ENCODE results near the gene GP1BB.

DNA sequence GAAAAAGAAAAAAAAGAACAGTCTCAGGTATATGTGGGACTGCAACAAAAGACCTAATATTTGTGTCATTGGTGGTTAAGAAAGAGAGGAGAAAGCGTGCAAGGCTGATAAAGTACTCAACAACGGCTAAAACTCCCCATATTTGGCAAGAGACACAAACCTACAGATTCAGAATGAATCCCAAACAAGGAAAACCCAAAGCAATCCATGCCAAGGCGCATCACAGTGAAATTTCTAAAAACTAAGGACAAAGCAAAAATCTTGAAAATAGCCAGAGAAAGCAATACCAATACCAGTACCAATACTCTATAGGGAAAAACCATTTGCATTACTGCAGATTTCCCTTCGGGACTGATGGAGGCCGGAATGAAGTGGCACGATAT lies 41.5 kb upstream of the GP1BB start:
- TF ChIP-seq BHLHE40 (IDR thresholded peaks at IDR 0.05; ENCODE audit: borderline replicate concordance) (no peak), SP1 (IDR thresholded peaks at IDR 0.05) (no peak), FOXM1 (IDR thresholded peaks at IDR 0.05; ENCODE audit: borderline replicate concordance) (no peak), ELF4 (IDR thresholded peaks at IDR 0.05) (no peak), CTBP1 (IDR thresholded peaks at IDR 0.05; ENCODE audit: borderline replicate concordance) (no peak), LEF1 (IDR thresholded peaks at IDR 0.05; ENCODE audit: borderline replicate concordance) (no peak), FOXK2 (IDR thresholded peaks at IDR 0.05) (no peak), HDGF (IDR thresholded peaks at IDR 0.05; ENCODE audit: borderline replicate concordance) (no peak), L3MBTL2 (conservative IDR thresholded peaks at IDR 0.05) (no peak), ARNT (IDR thresholded peaks at IDR 0.05) (no peak), ZNF384 (IDR thresholded peaks at IDR 0.05) (no peak), FOXA1 (IDR thresholded peaks at IDR 0.05) (no peak), TARDBP (IDR thresholded peaks at IDR 0.05) (no peak)
- TF ChIP-seq, protein P1, sequence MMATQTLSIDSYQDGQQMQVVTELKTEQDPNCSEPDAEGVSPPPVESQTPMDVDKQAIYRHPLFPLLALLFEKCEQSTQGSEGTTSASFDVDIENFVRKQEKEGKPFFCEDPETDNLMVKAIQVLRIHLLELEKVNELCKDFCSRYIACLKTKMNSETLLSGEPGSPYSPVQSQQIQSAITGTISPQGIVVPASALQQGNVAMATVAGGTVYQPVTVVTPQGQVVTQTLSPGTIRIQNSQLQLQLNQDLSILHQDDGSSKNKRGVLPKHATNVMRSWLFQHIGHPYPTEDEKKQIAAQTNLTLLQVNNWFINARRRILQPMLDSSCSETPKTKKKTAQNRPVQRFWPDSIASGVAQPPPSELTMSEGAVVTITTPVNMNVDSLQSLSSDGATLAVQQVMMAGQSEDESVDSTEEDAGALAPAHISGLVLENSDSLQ (IDR thresholded peaks at IDR 0.05): no peak

Measured in HEK293T (cell line).